Measurements from ENCODE around the gene FOSB. TPM values are rescaled to one million over a fixed set of nuclear protein-coding genes. Genes with fewer than 3 reads are reported as not detected.

FOSB gene
- polyA plus RNA-seq, 1 experiment: 4.5 TPM

DNA sequence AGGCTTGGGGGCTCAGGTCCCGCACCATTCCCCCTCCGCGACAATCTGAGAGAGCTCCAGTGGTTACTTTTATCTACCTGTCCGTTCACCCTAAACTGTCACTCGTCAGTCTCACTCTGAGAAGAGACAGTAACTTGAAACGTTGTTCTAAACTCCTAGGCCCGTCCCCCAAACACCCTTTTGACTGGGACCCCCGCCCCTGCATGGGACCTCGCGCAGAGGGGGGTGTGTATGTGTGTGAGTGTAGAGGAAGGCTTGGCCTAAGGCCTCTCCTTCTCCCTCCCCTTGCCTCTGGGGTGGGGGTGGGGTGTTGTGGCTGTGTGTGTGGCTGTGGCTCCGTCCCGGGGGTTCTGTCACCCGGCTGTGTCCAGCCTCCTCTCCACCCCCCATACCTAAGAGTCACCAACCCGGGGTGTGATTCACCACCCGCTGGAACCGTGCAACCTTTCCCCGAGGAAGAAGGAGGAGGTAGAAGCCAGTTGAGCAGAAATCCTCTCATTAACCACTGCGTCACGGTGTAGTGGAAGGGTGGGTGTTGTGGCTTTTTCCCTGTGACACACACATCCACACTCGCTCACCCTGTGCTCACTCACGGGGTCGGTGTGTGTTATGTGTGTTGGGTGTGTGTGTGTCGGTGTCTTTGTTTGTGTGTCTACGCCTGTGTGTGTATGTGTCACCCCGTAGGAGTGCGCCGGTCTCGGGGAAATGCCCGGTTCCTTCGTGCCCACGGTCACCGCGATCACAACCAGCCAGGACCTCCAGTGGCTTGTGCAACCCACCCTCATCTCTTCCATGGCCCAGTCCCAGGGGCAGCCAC, 2.4 kb downstream of the FOSB start:
- Histone ChIP-seq H3K27me3 (ENCODE audit: control insufficient read depth, insufficient read depth, low read length) (no peaks in the 10 kb centered on the region), H3K4me3 (ENCODE audit: low read depth, low read length) (peak overlapping the region; percentile 77), H3K36me3 (ENCODE audit: control insufficient read depth, insufficient read depth, low read length) (no peaks in the 10 kb centered on the region)
- CTCF ChIA-PET: interaction anchor here (1.0 to 23.1 kb wide), 7 partner anchors 8 to 37 kb away, joined by 3 to 764 read pairs (median 22); partner anchors contain the start of gene ERCC1
- TF ChIP-seq, protein P1, sequence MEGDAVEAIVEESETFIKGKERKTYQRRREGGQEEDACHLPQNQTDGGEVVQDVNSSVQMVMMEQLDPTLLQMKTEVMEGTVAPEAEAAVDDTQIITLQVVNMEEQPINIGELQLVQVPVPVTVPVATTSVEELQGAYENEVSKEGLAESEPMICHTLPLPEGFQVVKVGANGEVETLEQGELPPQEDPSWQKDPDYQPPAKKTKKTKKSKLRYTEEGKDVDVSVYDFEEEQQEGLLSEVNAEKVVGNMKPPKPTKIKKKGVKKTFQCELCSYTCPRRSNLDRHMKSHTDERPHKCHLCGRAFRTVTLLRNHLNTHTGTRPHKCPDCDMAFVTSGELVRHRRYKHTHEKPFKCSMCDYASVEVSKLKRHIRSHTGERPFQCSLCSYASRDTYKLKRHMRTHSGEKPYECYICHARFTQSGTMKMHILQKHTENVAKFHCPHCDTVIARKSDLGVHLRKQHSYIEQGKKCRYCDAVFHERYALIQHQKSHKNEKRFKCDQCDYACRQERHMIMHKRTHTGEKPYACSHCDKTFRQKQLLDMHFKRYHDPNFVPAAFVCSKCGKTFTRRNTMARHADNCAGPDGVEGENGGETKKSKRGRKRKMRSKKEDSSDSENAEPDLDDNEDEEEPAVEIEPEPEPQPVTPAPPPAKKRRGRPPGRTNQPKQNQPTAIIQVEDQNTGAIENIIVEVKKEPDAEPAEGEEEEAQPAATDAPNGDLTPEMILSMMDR (IDR thresholded peaks at IDR 0.05; ENCODE audit: insufficient read depth, low read depth, low read length): no peak
- no peak for DNase-seq (ENCODE audit: low read depth)
- POLR2A ChIA-PET: interaction anchor here (1.4 kb wide), 1 partner anchor 9 kb away, joined by 7 read pairs; no protein-coding TSS in a partner anchor

DNA sequence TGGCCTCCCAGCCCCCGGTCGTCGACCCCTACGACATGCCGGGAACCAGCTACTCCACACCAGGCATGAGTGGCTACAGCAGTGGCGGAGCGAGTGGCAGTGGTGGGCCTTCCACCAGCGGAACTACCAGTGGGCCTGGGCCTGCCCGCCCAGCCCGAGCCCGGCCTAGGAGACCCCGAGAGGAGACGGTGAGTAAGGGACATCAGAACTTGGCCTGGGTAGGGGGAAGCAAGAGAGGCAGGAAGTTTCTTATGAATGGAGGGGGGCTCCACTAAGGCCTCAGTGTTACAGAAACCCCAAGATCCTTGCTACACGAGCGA, 2.9 kb downstream of the FOSB start:
- Histone ChIP-seq H3K36me3 (ENCODE audit: control insufficient read depth, insufficient read depth, low read length) (no peaks in the 10 kb centered on the region), H3K27me3 (ENCODE audit: control insufficient read depth, insufficient read depth, low read length) (no peaks in the 10 kb centered on the region), H3K4me3 (ENCODE audit: low read depth, low read length) (no peak overlapping the region)
- TF ChIP-seq, protein P1 (IDR thresholded peaks at IDR 0.05; ENCODE audit: insufficient read depth, low read depth, low read length): no peak
- no peak for DNase-seq (ENCODE audit: low read depth)
- POLR2A ChIA-PET: no interaction called here
- CTCF ChIA-PET: interaction anchor here (23.1 kb wide), 1 partner anchor 38 kb away, joined by 764 read pairs; the partner anchor contains the start of gene ERCC1

DNA sequence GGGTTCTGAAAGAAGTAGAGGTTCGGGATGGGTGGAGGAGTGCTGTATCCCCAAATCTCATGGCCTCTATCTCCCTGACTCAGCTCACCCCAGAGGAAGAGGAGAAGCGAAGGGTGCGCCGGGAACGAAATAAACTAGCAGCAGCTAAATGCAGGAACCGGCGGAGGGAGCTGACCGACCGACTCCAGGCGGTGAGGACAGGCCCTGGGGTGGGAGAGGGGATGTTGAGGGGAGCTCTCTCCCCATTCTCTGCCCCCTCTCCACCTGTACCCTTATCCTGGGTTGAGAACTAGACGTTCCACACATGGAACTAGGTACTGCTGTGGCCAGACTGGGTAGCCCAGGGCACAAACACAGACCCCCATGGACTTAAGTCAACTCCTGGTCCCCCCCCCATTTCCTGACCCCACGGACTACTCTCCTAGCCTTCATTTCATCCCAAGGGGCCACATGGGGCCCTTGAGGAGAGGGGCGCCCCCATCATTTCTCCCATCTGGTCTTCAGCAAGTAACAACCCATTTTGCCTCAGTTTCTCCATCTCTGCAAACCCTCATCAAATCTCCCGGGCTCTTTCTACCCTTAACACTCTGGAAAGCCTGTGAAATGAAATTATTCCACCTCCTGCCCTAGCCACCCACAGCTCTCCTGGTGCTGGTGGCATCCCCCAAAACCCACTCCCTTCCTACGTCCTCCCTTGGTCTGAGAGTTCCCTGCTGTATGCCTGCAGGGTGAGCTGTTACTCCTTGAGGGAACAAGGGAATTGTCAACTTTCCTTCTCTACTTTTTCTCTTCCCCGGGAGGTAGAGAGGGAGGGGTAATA, 3.5 kb downstream of the FOSB start:
- TF ChIP-seq, protein P1 (IDR thresholded peaks at IDR 0.05; ENCODE audit: insufficient read depth, low read depth, low read length): no peak
- CTCF ChIA-PET: interaction anchor here (1.3 to 23.1 kb wide), 2 partner anchors 14 to 38 kb away, joined by 6 to 764 read pairs; partner anchors contain the start of gene ERCC1
- POLR2A ChIA-PET: no interaction called here
- Histone ChIP-seq H3K27me3 (ENCODE audit: control insufficient read depth, insufficient read depth, low read length) (no peaks in the 10 kb centered on the region), H3K36me3 (ENCODE audit: control insufficient read depth, insufficient read depth, low read length) (no peaks in the 10 kb centered on the region), H3K4me3 (ENCODE audit: low read depth, low read length) (no peak overlapping the region)
- no peak for DNase-seq (ENCODE audit: low read depth)

DNA sequence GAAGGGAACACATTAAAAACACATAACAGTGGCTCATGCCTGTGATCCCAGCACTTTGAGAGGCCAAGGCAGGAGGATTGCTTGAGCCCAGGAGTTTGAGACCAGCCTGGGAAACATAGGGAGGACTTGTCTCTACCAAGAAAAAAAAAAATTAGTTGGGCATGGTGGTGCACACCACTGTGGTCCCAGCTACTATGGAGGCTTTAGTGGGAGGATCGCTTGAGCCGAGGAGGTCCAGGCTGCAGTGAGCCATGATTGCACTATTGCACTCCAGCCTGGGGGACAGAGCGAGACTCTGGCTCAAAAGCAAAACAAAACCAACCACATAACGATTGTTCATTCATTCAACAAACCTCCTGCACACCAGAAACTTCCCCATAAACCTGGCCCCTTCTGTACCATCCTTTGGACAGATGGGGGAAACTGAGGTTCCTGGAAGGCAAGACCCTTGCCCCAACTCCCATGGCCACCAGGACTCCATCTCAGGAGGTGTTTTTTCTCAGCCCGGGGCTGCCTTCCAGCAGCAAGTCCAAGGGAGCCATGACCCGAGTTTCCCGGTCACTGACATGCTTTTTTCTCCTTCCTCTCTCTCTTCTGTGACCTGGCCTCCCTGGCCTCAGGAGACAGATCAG, 4.3 kb downstream of the FOSB start:
- TF ChIP-seq, protein P1 (IDR thresholded peaks at IDR 0.05; ENCODE audit: insufficient read depth, low read depth, low read length): no peak
- DNase-seq (ENCODE audit: low read depth): no peak
- ChIA-PET POLR2A (no interaction called here), CTCF (interaction anchor here (0.6 to 23.1 kb wide), 3 partner anchors 13 to 39 kb away, joined by 3 to 764 read pairs (median 6); partner anchors contain the start of gene ERCC1)
- Histone ChIP-seq H3K36me3 (ENCODE audit: control insufficient read depth, insufficient read depth, low read length) (no peaks in the 10 kb centered on the region), H3K4me3 (ENCODE audit: low read depth, low read length) (no peak overlapping the region), H3K27me3 (ENCODE audit: control insufficient read depth, insufficient read depth, low read length) (no peaks in the 10 kb centered on the region)

All from BJ (cell line).